HG03175 (cell line): Measurements from ENCODE around the gene IL3RA.

Experiments used
- ATAC-seq: cut with Tn5 transposase; IDR thresholded peaks from one replicate; pipeline ENCODE4 v1.9.1; 2021; ENCODE audit warnings: mild to moderate bottlenecking, moderate library complexity; ENCODE audit not compliant: unreplicated experiment

Gene IL3RA

DNA sequence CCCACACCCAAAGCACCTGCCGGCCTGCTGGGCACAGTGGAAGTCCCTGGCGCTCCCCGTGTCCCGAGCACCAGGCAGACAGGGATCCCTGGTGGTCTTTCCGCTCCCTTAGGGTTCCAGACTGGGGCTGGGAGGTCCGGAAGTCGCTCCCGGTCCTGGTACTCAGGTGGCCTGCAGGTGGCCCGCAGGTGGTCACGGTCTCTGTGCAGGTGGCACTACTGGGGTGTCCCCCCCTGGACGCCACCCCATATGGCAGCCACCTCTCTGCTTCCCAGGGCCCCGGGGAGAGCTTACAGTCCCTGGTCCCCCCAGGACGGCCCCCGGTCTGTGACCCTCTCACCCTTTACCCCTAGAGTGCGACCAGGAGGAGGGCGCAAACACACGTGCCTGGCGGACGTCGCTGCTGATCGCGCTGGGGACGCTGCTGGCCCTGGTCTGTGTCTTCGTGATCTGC lies 41.7 kb downstream of the IL3RA start:
- ATAC-seq, result no peak

- no peak for ATAC-seq
Measured at GRCh38 chrX:1380672-1381233, 44.2 kb downstream of the IL3RA start.

GRCh38 chrX:1384658-1385252 lies 48.2 kb downstream of the IL3RA start:
- ATAC-seq, result no peak

GRCh38 chrX:1385253-1386223 lies 49.0 kb downstream of the IL3RA start:
- no peak for ATAC-seq

- ATAC-seq, result no peak
Measured at GRCh38 chrX:1386338-1387127, 49.9 kb downstream of the IL3RA start.

GRCh38 chrX:1387141-1387776 lies 50.7 kb downstream of the IL3RA start:
- no peak for ATAC-seq

DNA sequence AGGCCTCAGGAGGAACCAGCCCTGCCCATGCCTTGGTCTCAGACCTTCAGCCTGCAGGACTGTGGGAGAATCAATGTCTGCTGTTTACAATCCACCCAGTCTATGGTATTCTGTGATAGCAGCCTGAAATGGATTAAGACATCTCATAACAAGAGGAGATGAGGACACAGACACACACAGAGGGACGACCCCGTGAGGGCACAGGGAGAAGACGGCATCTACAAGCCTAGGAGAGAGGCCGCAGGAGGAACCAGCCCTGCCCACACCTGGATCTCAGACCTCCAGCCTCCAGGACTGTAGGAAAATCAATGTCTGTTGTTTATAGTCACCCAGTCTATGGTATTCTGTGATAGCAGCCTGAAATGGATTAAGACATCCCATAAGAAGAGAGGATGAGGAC lies 52.1 kb downstream of the IL3RA start:
- ATAC-seq, result no peak

DNA sequence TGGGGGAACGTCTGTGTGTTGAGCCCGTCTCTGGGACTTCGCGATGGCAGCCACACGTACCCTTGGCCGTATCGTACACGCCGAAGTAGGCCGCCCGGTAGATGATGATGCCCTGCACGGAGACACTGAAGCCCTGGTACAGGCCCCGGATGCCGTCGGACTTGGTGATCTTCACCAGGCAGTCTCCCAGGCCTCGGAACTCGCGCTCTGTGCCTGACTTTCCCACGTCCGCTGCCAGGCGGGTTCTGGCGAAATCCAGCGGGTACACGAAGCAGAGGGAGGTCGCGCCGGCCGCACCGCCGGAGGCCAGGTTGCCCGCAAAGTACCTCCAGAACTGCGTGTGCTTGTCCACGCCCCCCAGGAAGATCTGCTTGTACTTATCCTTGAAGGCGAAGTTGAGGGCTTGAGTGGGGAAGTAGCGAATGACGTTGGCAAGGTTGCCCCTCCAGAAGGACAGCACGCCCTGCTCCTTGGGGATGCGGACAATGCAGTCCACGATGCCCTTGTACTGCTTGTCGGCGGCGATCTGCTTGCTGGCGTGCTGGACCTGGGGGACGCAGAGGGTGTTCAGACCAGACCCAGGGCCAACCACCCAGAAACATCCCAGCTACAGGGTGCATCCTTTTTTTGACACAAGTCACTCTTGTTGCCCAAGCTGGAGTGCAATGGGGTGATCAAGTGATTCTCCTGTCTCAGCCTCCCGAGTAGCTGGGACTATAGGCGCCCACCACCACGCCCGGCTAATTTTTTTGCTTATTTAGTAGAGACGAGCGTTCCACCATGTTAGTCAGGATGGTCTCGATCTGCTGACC lies 52.8 kb downstream of the IL3RA start:
- no peak for ATAC-seq

DNA sequence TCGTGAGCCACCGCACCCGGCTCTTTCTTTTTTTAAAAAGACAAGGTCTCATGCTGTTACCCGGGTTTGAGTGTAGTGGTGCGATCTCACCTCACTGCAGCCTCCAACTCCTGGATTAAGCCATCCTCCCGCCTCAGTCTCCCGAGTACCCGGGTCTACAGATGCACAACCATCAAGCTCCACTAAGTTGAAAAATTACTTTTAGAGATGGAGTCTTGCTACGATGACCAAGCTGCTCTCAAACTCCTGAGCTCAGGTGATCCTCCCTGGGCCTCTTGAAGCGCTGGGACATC lies 53.4 kb downstream of the IL3RA start:
- no peak for ATAC-seq

- no peak for ATAC-seq
Measured at GRCh38 chrX:1390621-1391369, 54.2 kb downstream of the IL3RA start.

DNA sequence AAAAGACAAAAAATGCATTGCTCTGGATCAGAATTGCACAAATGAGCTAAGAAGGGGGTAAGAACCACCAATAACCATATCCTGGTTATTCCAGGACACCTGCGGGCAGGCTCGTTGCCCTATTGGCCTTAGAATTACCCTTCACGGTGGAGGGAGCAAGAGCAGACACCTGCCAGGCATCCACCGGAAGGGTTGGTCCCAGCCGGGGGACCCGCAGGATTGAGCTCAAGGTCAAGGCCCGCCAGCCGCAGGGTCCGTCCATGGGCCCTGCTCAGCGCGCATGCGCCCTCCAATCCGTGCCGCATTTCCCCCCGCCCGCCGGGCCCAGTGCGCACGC lies 54.8 kb downstream of the IL3RA start:
- ATAC-seq, result no peak

- peak; percentile 94 for ATAC-seq
Measured at GRCh38 chrX:1391707-1392375, 55.3 kb downstream of the IL3RA start, which contains the start of gene SLC25A6. TSS of gene SLC25A6 (minus strand) at chrX:1392113. CDS start at chrX:1392009, 104 bp downstream.

DNA sequence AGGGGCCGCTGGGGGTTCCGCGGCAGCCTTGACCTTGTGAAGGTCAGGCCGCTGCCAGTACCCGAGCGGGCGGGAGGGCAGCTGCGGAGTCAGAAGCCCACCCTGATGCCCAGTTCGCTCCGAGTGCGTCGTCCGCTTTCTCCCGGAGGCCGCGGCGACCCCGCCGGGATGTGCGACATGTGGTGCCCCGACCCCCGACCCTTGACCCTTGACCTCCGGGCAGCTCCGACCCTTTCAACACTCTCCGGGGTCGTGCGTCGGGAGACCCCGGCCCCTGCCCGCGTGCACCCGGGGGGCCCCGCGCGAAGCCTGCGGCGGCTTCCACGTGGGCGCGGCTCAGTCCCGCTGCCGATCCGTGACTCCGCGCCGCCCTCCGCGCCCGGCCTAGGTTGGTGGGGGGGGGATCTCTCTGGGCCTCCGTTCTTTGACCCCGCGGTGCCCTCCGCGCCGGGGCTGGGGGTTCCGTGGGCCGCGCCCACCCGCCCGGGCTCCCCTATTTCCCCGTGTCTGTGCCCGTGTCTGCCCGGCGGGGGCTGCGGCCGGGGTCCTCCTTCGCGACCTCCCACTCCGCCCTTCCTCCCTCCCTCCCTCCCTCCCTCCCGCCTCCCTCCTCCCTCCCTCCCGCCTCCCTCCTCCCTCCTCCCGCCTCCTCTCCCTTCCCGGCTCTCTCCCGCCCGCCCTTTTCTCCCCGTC lies 55.9 kb downstream of the IL3RA start:
- ATAC-seq, result peak; percentile 35

DNA sequence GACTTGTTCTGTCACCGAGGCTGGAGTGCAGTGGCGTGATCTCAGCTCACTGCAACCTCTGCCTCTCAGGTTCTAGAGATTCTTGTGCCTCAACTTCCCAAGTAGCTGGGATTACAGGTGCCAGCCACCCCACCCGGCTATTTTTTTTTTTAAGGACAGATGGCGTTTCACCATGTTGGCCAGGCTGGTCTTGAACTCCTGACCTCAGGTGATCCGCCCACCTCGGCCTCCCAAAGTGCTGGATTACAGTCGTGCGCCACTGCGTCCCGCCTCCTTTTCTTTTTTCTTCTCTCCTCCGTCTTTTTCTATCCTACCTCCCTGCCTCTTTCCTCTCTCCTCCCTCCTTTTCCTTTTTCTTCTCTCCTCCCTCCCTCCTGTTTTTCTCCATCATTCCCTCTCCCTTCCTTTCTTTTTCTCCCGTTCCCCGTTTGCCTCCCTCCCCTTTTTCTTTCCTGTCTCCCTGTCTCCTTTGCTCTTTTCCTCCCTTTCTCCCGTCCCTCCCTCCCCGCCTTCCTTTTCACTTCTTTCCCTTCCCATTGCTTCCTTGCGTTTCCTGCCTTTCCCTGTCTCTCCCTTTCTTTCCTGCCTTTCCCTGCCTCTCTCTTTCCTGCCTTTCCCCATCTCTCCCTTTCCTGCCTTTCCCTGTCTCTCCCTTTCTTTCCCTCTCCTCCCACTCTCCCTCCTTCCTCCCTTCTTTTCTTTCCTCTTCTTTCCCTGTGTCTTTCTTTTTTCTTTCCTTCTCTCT lies 57.5 kb downstream of the IL3RA start:
- ATAC-seq, result no peak

DNA sequence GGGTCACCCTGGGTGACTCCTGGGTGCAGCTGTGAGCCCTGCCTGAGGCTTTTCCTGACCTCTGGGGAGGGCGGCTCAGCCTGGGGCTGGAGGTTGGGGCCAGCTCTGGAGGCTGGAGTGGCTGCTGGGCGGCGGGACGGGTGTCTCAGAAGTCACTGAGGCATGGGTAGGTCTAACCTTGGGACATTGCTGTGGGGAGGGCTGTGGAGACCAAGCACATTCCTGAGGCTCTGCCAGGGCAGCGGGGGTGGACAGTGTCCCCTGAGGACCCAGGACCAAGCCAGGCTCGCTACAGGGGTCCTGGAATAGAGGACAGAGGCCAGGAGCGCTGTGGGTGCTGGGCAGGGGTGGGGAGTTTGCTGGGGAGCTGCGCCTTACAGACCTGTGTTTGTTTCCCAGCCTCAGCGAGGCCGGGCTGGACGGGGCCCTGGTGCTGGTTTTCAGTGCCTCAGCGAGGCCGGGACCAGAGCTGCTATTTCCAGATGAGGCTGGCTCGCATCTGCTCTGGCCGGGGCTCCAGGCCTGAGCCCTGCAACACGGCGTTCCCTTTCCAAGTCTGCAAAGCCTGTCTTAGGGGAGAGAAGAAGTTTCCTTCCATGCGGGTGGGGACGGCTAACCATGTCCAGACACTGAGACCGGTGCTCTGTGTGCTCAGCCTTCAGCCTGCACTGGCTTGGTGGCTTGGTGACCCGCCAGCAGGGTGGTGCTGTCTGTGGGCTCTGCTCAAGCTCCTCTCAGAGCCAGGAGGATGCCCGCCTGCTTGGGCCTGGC lies 58.3 kb downstream of the IL3RA start:
- no peak for ATAC-seq

GRCh38 chrX:1395646-1396216 lies 59.1 kb downstream of the IL3RA start:
- ATAC-seq, result no peak
